ENCODE results near the gene BAMBI.

DNA sequence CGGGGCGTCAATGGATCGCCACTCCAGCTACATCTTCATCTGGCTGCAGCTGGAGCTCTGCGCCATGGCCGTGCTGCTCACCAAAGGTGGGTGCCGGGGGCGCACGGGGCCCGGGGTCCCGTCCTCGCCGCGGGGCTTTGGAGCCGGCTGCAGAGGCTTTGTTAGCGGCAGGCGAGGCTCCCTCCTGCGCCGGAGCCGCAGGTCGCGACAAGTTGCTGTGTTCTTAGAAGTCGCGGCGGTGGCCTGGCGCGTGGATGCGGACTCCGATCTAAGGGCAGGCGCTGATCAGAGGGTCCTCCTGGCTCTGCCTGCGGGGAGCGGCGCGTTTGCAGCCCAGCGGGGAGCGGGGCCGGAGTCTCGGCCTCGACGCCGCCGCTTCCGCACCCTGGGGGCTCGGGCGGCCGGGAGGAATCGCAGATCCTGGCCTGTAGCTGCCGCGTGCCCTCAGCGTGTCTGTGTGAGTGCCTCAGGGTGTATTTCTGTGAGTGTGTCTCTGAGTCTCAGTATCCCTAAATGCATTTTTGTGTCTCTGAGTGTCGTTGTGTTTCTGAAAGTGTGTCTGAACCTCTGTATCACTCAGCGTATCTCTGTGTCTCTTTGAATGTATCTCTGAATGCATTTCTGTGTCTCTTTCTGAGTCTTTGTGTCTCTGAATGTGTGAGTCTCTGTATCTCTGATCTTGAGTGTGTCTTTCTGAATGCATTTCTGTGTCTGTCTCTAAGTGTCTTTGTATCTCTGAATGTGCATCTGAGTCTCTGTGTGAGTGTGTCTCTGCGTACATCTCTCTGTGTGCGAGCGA is 766 bp downstream of the BAMBI start:
- TF ChIP-seq POLR2AphosphoS5 (IDR thresholded peaks at IDR 0.05): no peak
- TF ChIP-seq, protein P1, sequence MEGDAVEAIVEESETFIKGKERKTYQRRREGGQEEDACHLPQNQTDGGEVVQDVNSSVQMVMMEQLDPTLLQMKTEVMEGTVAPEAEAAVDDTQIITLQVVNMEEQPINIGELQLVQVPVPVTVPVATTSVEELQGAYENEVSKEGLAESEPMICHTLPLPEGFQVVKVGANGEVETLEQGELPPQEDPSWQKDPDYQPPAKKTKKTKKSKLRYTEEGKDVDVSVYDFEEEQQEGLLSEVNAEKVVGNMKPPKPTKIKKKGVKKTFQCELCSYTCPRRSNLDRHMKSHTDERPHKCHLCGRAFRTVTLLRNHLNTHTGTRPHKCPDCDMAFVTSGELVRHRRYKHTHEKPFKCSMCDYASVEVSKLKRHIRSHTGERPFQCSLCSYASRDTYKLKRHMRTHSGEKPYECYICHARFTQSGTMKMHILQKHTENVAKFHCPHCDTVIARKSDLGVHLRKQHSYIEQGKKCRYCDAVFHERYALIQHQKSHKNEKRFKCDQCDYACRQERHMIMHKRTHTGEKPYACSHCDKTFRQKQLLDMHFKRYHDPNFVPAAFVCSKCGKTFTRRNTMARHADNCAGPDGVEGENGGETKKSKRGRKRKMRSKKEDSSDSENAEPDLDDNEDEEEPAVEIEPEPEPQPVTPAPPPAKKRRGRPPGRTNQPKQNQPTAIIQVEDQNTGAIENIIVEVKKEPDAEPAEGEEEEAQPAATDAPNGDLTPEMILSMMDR (IDR thresholded peaks at IDR 0.05): no peak
- no peak for TF ChIP-seq POLR2A (IDR thresholded peaks at IDR 0.05)
- no peak for TF ChIP-seq EP300 (IDR thresholded peaks at IDR 0.05)
